HG03039 (cell line): ENCODE measurements around the gene WHRN.

Experiments
- ATAC-seq: cut with Tn5 transposase; IDR thresholded peaks from one replicate; pipeline ENCODE4 v1.9.1; 2021; ENCODE audit warnings: mild to moderate bottlenecking, moderate library complexity; ENCODE audit not compliant: unreplicated experiment

Gene WHRN

DNA sequence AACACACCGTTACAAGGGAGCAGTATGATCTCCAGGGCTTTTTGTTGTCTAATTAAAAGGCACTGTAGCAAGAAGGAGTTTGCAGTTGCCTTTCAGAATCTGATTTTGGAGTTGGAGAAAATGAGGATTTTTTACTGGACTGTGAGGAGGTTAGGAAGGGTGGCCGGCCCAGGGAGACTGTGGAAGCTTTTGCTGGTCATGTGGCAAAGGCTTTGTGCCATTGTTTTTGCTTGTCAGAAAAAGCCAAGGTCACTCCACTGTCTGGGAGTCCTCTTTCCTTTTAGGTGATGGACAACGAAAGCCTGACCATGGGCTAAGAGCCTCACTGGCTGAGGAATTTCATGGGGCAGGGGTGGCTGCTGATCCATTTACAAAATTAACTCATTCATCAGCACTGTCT, 10.3 kb upstream of the WHRN start:
- no peak for ATAC-seq

GRCh38 chr9:114513959-114514267, 8.6 kb upstream of the WHRN start:
- no peak for ATAC-seq

DNA sequence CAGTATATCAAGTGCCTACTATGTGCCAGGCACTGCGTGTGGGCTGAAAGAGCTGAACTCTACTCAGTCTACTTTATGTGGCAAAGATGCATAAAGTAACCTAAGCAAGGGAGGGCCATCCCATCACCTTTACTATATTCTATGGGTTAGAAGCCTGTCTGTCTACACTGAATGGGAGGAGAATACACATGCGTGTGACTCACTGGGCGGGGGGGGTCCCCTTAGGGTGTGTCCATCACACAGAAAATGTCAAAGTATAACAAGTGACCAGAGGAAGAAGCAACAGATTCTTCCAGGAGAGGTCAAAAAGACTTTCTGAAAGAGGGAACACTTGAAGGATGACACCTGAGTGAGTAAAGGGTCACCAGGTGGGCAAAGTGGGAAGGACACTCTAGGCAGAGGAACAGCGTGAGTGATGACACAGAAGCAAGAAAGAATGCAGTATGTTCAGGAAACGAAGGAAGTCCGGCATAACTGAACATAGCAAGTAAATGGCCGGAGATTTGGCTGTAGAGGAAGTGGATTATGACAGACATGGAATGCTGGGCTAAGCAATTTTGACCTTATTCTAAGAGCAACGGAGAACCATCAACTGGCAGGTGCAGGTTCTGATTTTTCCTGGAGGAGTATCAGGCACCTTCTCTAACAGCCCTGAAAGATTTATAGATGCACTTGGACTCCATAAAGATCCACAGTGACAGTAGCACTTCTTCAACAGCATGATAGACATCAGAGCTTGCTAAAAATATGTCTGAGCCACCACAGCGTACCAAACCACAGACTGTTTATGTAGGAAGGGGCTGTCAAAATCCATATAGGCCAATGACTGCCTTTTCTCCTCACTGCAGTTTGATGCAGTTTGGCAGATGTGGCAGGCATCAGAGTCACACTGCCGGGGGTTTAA, 8.0 kb upstream of the WHRN start:
- ATAC-seq, result no peak

- no peak for ATAC-seq
Observed at GRCh38 chr9:114511978-114512874, 7.0 kb upstream of the WHRN start.

- no peak for ATAC-seq
Observed at GRCh38 chr9:114507726-114508125, 2.5 kb upstream of the WHRN start.

- ATAC-seq, result no peak
Observed at GRCh38 chr9:114506082-114506390, 763 bp upstream of the WHRN start.

GRCh38 chr9:114504341-114505186, 709 bp downstream of the WHRN start:
- no peak for ATAC-seq

DNA sequence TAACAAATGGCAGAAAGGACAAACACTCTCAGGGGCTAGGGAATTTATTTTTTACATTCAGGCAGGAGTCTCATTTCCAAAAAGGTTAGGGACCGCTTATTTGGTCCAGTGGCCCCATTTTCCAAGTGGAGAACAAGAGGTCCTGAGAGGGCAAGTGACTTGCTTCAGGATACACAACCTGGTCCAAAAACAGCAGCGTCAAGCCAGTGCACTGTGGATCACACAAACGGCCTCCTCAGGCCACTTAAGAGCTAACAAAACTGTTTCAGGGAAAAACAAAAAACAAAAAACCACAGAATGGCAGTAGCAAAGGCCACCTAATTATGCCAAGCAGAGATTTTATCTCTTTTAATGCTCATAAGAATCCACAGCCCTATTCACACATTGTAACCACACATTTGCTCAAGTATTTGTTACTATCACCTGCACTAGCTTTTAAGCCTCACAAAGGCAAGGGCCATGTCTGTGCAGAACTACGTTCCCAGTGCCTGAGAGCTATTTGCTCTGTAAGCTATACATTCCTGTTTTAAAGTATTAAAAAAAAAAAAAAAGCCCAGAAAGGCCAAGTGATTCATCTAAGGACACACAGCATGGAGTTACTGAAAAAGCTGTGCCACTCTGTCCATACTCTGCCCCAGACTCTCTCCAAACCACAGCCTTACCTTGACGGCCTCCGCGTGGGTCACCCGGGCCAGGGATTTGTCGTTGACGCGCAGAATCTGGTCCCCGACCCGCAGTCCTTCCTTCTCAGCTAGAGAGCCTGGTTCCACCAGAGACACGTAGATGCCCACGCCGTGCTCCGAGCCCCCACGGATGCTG, 1.5 kb downstream of the WHRN start:
- ATAC-seq, result no peak

GRCh38 chr9:114503009-114503408, 2.3 kb downstream of the WHRN start:
- ATAC-seq, result no peak

GRCh38 chr9:114501796-114502682, 3.2 kb downstream of the WHRN start:
- ATAC-seq, result no peak

GRCh38 chr9:114500697-114501292, 4.5 kb downstream of the WHRN start:
- no peak for ATAC-seq

DNA sequence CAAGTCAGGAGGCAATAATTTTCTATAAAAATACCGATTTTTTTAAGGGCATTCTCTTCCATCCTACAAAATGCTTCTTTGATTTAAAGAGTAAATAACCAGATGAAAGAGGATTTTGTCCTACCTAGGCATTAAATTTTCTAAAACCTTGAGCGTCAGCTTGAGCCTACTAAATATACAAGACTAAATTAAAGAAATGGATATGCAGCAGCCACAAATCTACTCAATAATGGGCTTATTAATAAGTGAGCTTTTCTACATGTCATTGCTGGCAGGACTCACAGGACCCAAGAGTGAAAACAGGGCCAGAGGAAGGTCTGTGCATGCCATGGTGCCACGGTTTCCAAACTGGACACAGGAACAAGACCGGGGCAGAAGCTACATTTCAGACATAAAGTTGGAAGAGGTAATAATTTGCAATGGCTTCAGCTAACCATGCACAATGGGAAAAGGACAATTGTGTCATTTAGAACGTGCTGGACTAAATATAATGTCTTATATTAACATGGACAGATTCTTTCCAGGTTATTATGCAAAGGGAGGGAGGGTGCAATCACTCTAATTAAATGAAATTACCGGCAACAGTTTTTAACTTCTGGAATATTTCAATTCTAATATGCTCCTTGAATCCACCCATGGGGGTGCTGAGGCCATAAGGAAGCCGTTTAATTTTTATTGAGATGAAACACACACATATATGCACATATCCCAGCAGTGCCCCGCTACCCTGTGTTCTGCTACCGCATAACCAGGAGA, 5.2 kb downstream of the WHRN start:
- ATAC-seq, result no peak

DNA sequence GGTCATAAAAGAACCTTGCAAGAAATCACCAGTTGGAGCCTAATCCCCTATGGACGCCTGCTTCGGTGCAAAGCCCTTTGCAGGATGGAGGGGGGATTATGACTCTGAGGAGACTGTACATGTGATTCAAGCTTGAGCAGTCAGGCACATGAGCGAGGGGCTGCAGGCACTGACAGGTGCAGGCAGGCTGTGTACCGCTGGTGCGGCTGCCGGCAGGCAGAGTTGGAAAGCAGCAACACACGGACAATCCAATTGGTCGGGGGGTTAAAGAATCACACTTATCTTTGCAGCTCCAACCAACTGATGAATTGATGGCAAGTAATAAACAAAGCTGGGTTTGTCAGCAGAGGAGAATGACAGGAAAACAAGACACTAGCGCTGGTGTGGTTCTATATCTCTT, 5.7 kb downstream of the WHRN start:
- ATAC-seq, result no peak

DNA sequence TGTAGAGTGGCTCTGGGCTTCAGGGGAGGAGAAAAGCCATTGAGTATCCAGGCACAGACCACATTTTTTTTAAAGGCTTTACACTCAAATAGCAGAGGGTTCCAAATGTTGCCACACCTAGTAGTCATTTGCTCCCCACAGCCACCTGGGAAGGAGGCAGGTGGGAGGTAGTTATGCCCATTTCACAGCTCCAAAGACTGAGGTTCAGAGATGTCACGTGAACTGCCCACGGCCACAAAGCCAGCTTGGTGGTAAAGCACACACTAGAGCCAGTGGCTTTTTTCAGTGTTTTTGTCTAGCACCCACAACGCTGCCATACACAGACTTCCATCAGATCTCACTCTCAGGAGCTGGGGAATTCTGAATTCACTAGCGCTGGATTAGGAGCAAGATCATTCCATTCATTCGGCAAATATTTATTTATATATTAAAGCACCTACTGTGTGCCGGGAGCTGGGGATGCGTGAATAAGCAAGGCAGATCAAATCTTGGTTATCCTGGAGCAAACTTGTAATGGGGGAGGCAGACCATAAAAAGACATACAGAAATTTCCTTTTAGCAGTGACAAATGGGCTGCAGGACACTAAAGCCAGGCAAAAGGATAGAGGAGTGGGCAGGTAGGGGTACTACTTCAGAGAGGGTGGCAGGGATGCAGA, 7.4 kb downstream of the WHRN start:
- ATAC-seq, result no peak

GRCh38 chr9:114497236-114497635, 8.0 kb downstream of the WHRN start:
- no peak for ATAC-seq

- no peak for ATAC-seq
Observed at GRCh38 chr9:114496011-114496410, 9.3 kb downstream of the WHRN start.

DNA sequence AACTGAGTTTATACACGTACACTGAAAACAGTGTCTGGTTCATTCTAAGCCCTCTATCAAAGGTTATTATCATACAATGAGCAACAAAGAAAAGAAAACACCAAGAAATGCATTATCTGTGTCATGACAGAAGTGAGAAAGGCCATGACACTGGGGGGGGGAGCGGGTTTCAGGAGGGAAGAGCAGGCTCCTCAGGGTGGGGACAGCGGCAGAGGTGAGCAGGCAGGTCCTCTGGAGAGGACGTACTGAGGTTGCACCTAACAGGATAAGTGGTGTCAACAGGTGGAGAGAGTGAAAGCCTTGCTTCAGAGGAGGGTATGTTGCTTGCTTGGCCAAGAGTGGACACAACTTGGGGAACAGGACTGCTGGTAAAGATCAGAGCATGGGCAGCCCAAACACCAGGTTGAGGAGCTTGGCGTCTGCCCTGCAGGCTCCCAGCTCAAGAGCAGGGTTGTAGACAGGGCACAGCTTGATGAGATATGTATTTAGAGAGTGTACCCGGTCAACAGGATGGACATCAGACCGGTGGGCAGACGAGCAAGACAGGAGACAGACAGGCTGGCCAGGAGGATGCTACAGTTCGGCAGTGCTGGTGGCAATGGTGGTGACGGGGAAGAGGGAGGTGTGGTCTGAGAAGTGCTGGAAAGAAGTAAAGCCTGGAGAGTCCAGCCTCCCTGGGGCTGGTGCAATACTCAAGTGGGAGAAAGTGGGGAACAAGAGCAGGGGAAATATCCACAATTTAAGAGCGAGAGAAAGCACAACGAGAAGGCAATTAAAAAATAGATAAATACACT, 10.3 kb downstream of the WHRN start:
- no peak for ATAC-seq
